HG03575 (cell line): ENCODE measurements around the gene EZR.
A peak's percentile ranks its signal among the peaks of the same experiment; 100 is the strongest.
"Not testable (repeated sequence)": the region's sequence is repeated elsewhere in the genome, so short reads cannot be mapped to it uniquely, and the experiment has no call there.

ENCODE experiments used
- ATAC-seq: cut with Tn5 transposase; IDR thresholded peaks from one replicate; pipeline ENCODE4 v1.9.1; 2021; ENCODE audit not compliant: unreplicated experiment, insufficient number of reproducible peaks, low FRiP score; ENCODE audit errors: extremely low read depth

The EZR gene

DNA sequence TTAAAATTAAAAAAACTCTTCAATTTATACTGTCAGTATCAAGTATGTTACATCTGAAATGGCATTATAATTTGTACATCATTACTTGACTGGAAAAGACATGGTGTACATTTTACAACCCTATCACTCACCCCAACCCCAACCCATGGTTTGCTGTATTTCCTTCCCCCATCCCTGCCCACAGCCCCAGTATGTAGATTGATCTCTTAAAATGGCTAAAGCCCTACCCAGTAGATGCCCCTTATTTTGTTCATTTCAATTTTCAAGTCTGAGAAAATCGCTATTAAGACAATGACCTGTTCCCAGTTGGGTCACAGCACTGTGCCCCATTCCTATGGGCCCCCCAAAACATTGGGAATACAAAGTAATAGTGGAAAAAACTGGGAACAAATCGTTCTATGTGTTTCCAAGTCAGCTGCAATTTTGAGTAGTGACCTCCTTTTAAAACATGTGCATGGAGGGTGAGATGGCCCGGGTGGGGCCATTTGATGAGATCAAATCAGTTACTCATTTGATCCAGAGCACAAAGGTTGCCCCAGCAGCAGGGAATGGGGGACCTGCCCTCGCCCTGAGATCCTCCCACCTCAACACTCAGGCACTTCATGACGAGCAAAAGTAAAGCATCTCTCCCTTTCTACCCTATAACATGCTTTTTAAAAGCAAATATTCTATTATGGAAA is 13.3 kb downstream of the EZR start:
- ATAC-seq = no peak

DNA sequence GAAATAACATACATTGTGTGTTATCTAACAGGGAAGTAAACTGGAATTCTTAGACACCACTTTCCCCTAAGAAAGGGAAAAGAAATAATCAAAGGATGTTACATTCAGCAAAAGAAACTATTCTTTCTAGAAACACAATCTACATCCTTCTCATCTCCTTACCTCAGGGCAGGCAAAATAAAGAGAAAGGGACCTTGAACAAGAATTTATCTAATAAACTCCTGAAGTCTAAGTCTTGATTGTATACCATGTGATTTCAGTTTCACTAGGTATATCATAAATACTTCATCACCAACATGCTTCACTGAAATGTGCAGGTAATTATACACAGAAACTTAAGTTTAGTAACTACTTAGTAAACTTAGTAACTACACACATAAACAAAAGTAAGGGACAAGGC is 15.0 kb downstream of the EZR start:
- no peak for ATAC-seq

DNA sequence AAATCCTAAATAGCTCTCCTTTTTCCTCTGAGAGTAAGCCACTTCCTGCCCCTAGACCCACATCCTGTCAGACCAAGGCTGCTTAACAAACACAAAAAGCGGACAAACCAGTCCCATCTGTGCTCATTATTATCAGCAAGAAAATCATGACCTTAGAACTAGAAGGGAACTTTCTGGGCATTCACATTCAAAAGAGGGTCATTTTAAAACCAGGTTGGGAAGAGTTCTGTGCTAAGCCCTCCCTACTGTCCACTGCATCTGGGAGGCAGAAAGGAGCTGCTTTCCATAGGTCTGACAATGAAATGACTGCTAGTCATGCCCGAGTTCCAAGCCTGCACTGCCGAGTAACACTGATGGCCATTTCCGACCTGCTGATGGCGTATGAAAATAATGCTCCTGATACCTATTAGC is 15.4 kb downstream of the EZR start:
- peak; percentile 40 for ATAC-seq

DNA sequence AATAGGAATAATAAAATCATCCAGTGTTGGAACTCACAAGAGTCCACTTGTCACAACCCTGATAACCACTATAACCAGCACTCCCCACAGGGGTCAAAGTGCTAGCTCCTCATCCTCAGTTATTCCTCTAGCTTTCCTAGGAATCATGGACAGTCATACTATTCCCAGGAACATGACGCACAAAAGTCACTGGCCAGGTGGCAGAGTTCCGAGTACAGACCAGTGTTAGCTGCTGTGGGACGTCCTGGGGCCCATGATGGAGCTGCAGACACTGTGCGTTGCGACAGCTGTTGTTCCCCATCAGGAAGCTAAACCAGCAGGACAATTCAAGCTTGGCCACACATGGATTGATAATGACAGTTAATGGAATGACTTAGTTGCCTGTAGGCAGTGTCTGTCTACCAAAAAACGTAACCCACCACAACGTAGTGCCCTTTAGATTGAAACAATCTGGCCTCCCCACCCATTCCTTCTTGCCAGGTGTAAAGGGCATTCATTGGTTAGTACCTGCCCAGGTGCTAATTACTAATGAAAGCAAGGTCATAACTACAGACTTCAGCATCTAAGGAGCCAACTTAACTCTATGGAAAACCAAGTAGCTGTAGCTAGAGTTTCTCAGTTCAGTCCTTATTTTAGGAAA is 17.4 kb downstream of the EZR start:
- no peak for ATAC-seq

DNA sequence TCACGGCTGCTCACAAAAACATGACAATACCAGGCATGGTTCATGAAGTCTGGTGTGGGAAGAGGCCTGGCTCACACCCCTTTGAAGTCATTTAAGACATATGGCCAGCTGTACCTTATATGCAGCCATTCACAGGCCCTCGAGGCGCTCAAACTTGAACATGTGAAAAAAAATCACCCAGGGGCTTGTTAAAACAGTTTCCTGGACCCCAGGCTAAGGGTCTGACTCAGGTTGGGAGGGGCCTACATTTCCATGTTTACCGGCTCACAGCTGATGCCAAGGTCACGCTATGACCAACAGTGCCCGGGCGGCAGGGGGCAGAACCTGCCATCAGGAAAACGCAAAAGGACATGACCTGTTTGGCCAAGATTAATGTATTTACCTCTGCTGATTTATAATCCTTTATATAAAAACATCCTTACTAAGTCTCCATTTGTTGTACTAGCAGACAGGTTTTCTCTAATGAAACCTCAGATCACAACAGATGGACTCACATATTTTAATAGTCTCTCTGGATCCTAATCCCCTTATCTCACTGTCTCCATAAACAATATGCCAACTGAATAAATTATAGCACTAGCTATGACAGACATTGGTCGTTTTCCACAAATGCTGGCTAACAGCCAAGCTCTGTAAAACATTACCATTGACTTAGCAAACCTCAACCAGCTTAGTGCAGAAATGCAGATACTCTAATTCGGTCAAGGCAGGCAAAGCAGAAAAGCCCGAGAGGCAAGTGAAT is 19.9 kb downstream of the EZR start:
- ATAC-seq = no peak

DNA sequence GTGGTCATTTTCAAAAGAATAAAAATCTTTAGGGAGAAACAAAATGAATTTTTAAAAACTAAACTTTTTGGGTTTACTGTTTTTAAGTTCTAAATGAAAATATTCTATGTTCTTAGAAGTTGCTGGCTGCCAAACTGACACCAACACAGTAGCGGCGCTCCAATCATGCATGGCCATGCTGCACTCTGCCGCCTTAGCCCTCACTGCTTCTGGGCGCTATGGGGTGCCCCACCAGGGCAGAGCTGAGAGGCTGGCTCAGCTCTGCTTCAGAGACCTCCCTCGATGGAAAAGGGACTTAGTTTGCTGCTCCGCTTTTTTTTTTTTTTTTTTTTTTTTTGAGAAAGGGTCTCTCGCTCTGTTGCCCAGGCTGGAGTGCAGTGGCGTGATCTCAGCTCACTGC is 20.9 kb downstream of the EZR start:
- no peak for ATAC-seq

DNA sequence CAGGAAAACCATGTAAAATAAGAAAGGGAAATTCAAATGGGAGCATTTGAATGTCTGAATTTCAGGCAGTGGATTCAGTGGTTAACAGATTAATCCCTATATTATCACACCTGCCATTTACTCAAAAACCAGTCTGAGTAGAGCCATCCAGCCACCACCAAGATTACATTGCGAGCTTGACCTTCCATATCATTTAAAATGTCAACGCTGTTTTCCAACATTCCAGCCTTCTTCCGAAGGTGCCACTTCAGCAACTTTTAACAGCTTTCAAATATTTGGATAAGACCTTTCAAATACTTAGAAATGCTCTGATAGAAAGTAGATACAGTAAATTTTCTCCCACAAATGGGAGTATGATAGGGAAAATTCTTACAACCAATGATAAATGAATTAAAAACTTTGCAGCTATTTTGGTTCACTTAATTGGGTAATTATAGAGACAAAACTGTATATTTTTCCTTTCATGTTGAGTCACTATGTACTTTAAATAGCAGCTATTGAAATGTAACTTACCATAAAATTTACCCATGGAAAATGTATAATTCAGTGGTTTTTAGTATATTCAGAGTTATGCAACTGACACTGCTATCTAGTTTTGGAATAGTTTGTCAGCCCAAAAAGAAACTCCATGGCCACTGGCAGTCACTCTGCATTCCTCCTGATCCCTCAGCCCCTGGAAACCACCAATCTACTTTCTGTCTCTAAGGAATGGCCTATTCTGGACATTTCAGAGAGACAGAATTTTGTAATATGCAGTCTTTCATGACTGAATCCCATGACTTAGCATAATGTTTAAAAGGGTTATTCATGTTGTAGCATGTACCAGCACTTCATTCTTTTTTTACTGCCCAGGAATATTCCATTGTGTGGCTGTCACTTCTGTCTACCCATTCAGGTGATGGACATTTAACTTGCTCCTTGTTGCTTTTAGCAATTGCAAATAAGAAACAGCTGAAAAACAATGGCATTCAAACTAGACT is 21.5 kb downstream of the EZR start:
- no peak for ATAC-seq

DNA sequence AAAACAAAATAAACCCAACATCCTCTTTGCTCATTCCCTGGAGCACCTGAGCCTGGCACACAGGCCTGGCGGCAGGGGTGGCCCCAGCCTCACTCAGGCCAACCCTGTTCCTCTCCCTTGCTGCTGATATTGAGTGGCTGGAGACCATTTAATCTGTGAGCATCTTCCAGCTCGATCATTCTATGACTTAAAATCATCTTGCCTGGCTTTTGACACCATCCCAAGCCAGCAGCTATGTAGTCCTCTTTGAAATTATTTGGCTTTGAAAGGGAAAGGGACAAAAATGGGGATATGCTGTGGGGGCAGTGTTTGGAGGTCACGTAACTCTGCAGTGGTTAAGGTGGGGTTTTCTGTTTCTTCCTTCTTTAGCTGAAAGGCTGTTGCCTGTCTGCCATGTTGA is 22.8 kb downstream of the EZR start:
- ATAC-seq = no peak

DNA sequence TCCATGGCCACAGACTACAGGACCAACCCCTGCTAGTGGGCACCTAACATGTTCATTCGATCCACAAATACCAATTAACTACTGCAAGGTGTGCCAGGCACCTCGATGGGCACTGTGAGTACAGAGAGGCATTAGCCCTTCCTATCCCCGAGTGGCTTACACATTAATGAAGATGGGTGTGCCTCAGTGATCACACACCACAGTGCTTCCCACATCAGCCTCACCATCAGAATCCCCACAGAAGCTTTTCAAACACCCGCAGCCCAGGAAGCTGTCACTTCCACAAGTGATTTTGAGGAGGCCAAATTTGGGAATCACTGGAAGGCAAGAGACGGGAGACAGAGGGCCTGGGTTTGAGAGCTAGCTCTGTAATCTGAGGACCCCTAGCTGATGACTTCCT is 23.7 kb downstream of the EZR start:
- ATAC-seq = no peak

DNA sequence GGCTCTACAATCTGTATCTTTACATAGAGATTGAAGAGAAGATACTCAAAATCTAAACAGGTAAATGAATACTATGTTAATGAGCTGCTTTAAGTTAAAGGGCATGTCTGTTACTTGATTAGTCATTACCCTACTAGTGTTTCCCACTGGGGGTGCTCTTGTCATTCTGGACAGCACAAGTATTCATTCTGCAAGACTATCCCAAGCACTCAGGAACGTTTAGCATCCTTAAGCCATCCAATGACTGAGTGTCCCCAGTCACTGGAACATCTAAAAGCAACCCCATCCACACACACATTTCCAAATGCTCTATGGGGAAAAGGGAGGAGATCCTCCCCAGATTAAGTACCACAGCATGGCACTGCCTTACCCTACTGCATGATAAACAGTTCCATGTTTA is 25.7 kb downstream of the EZR start:
- ATAC-seq = no peak

DNA sequence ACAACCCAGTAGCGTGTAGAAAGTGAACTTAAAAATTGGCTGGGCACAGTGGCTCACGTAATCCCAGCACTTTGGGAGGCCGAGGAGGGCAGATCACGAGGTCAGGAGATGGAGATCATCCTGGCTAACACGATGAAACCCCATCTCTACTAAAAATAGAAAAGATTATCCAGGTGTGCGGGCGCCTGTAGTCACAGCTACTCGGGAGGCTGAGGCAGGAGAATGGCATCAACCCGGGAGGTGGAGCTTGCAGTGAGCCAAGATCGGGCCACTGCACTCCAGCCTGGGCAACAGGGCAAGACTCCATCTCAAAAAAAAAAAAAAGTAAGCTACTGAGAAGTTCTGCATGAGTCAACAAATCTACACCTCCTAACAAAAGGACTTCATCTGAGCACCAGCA is 26.7 kb downstream of the EZR start:
- ATAC-seq = not testable (repeated sequence)

DNA sequence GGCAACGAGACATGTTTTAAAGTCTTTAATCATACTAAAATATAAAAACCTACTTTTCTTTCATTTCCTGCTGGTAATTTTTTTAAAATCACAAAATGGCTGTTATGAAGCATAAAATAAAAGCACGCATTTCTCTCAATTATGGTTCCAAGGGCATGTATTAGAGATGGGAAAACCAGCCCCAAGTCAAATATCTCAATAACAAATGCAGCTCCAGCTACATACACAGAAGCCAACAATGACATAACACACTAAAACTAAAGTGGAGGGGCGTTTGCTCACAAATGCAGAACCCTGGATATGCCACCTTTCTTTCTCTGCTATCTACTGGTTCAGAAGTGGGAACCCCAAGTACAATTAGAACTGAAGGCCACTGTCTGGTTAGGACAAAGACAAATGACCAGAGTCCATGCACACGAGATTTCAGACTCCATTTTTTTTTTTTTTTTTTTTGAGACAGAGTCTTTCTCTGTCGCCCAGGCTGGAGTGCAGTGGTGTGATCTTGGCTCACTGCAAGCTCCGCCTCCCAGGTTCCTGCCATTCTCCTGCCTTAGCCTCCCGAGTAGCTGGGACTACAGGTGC is 27.8 kb downstream of the EZR start:
- no peak for ATAC-seq

DNA sequence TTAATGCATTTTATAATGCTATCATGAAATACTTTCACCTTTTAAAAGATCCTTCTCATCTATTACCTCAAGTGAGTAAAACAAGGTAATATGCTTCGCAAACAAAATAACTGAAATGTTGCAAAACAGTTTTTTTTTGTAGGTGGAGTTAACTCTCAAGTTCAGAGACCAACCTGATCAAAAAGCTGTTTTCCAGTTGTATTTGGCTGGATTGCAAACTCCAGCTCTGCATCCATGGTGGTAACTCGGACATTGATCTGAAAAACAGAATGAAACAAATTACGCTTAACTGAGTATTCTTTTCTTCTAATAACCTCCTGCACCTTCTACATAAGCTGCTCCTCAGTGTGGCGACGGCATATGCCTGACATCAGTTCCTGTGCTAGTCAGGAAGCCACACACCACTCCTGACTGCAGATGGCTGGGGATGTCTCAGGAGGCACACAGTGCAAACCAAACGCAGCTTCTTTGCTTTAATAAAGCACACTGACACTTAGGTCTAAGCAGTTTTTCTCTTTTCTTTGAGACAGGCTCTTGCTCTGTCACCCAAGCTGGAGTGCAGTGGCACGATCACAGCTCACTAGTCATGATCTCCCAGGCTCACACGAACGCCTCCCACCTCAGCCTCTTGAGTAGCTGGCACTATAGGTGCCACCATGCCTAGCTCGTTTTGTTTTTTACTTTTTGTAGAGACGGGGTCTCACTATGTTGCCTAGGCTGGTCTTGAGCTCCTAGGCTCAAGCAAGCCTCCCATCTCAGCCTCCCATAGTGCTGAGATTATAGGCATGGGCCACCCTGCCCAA is 29.9 kb downstream of the EZR start:
- no peak for ATAC-seq

DNA sequence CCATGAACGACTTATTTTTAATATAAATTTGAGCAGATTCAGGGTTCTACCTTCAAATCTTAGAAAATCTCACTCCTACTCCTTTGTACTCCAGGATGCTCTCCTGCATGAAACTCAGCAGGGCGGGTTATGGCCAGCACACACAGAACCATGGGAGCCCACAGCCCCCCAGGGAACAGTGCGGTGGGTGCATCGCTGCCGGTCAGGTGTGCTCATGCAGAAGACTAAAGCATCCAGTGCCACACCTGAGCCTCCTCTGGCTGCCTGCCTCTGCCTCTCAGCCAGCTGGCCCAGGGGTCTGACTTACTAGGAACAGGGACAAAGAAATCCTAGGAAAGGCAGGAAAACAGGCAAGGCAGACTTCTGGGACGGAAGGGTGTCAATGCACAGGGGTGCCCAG is 31.8 kb downstream of the EZR start:
- no peak for ATAC-seq

DNA sequence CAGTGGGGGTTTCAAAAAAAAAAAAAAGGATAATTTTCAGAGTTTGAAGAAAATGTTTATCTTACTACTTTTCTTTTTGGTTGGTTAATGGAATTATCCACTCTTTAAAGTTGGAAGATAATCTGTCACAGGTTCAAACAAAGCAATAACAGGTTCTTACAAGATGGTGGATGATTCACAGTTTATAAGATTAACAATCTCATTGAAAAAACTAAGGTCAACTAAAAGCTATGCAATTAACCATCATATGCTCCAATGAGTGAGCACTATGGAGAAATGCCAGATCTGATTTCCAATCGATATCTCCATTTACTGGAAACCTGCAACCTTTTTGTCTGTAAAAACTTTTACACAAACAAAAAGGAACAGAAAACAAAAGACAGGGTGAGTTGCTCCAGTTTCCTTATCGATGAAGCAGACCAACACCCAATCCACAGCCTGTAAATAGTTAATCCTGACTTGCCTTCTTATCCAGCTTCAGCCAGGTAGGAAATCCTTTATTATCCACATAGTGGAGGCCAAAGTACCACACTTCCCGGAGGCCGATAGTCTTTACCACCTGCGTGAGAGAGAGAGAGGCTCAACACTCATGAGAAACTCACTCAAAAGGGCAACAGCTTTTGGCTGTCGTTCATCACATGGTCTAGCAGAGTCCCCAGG is 32.4 kb downstream of the EZR start:
- ATAC-seq = no peak

DNA sequence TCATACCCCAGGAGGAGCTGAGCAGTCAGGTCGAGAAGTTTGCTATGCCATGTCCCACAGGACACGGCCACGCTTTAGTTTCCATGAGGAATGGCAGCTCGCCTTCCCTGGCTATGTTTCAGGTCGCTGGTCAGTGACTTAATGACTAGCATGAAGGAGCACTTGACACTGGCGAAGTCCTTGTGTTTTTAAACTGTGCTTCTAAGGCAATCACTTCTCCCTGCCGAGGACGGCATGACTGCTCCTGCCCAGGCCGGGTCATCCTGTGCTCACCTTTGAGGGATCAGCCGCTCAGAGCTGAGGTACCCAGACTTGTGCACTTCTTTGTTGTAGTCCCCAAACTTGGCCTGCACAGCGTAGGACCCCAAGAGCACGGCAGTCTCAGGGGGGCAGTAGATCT is 34.1 kb downstream of the EZR start:
- ATAC-seq = no peak

DNA sequence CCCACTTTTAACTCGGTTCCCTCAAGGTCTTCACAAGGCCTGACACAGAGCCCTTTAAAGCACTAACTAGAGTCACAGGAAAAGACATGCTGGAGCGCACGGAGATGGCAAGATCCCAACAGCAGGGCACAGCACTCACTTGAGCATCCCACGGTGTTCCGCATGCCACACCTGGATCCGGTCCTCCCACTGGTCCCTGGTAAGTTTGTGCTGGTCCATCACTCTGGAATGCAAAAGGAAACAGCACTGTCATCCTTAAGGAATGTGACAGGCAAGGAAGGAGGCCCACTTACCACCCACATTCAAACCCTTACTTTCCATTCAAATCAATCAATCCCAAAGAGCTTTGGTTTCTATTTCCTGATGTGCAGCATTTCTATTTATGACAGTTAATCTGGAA is 34.7 kb downstream of the EZR start:
- no peak for ATAC-seq

DNA sequence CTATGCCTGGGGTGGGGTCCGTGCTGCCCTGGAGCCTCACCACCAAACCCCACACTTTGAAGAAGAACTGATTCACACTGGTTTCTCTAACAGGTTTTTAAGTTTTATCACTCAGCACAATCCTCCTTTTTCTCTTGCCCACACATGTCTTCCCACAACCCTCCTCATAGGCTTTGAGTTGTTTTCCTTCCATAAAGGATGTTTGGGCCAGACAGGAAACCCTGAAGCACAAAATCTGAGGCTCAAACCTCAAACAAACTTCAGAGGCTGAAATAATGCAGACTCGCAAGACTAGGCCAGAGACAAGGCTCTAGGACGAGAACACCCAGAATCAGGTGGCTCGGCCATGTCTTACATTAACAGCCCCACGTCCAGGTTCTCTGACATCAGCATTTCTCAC is 35.3 kb downstream of the EZR start:
- no peak for ATAC-seq
